Type B pancreatic cell (in vitro differentiated cells): Measurements from ENCODE around the gene PRKAA2. TPM values are rescaled to one million over a fixed set of nuclear protein-coding genes. Genes with fewer than 3 reads are reported as not detected.

Experiments
- DNase-seq: peaks from one replicate; pipeline ENCODE4 v3.0.0; 2021; ENCODE audit warnings: mixed read lengths; ENCODE audit not compliant: unreplicated experiment; ENCODE audit errors: extremely low spot score
- H3K27ac Mint-ChIP-seq: 2 replicates; pipeline ENCODE4 v1.8.0; 2021; ENCODE audit warnings: mild to moderate bottlenecking, mixed read lengths
- H3K27me3 Mint-ChIP-seq: 2 replicates; pipeline ENCODE4 v1.8.0; 2021; ENCODE audit warnings: mixed read lengths
- H3K36me3 Mint-ChIP-seq: 2 replicates; pipeline ENCODE4 v1.8.0; 2021; ENCODE audit warnings: mixed read lengths
- H3K4me1 Mint-ChIP-seq: one replicate; pipeline ENCODE4 v1.8.0; 2021; ENCODE audit warnings: mixed read lengths; ENCODE audit not compliant: unreplicated experiment
- H3K4me3 Mint-ChIP-seq: 2 replicates; pipeline ENCODE4 v1.8.0; 2021; ENCODE audit warnings: mild to moderate bottlenecking, mixed read lengths
- H3K9me3 Mint-ChIP-seq: 2 replicates; pipeline ENCODE4 v1.8.0; 2021; ENCODE audit warnings: mixed read lengths
- CTCF ChIP-seq: fragments of 200-600 bp; sonication (generic); conservative IDR thresholded peaks from 2 replicates; pipeline ENCODE4 v1.5.0; 2021; ENCODE audit warnings: antibody characterized with exemption, mild to moderate bottlenecking
- total RNA-seq: library from RNA; stranded (reverse); gene quantifications from 2 replicates; pipeline ENCODE4 v1.2.1, GENCODE V29; 2021; ENCODE audit warnings: low replicate concordance

Gene PRKAA2
- total RNA-seq, 1 donor from 2014 or later = 6.4 TPM

- Mint-ChIP-seq H3K4me3 (no peak overlapping the region), H3K4me1 (no peaks in the 10 kb centered on the region), H3K36me3 (peaks cover 23% of the 10 kb centered on the region), H3K27ac (no peak overlapping the region), H3K27me3 (no peaks in the 10 kb centered on the region), H3K9me3 (peaks cover 5% of the 10 kb centered on the region)
- no peak for DNase-seq
- TF ChIP-seq CTCF = no peak
These were observed 13.1 kb downstream of the PRKAA2 start for GRCh38 chr1:56658254-56658653.

GRCh38 chr1:56660293-56660692 is 15.2 kb downstream of the PRKAA2 start:
- Mint-ChIP-seq H3K27ac (no peak overlapping the region), H3K4me3 (no peak overlapping the region), H3K4me1 (no peaks in the 10 kb centered on the region), H3K9me3 (peaks cover 5% of the 10 kb centered on the region), H3K36me3 (peaks cover 23% of the 10 kb centered on the region), H3K27me3 (no peaks in the 10 kb centered on the region)
- TF ChIP-seq CTCF = no peak
- DNase-seq = no peak

GRCh38 chr1:56663846-56664245 is 18.7 kb downstream of the PRKAA2 start:
- DNase-seq = no peak
- Mint-ChIP-seq H3K27ac (no peak overlapping the region), H3K27me3 (no peaks in the 10 kb centered on the region), H3K9me3 (no peaks in the 10 kb centered on the region), H3K4me3 (no peak overlapping the region), H3K4me1 (no peaks in the 10 kb centered on the region), H3K36me3 (no peaks in the 10 kb centered on the region)
- TF ChIP-seq CTCF = no peak

GRCh38 chr1:56665384-56665783 is 20.3 kb downstream of the PRKAA2 start:
- no peak overlapping the region for H3K4me3 Mint-ChIP-seq

GRCh38 chr1:56666112-56666608 is 21.0 kb downstream of the PRKAA2 start:
- H3K4me3 Mint-ChIP-seq = no peak overlapping the region
- H3K36me3 Mint-ChIP-seq = no peaks in the 10 kb centered on the region
- no peaks in the 10 kb centered on the region for H3K9me3 Mint-ChIP-seq
- DNase-seq = no peak
- no peak for TF ChIP-seq CTCF
- H3K27me3 Mint-ChIP-seq = no peaks in the 10 kb centered on the region
- H3K4me1 Mint-ChIP-seq = no peaks in the 10 kb centered on the region
- no peak overlapping the region for H3K27ac Mint-ChIP-seq

More at GRCh38 chr1:56665384-56665783, 20.3 kb downstream of the PRKAA2 start:
- H3K4me1 Mint-ChIP-seq = no peaks in the 10 kb centered on the region
- no peaks in the 10 kb centered on the region for H3K27me3 Mint-ChIP-seq
- no peak for TF ChIP-seq CTCF
- no peak overlapping the region for H3K27ac Mint-ChIP-seq
- no peaks in the 10 kb centered on the region for H3K36me3 Mint-ChIP-seq
- no peak for DNase-seq
- H3K9me3 Mint-ChIP-seq = no peaks in the 10 kb centered on the region

GRCh38 chr1:56670350-56670749 is 25.2 kb downstream of the PRKAA2 start:
- no peak overlapping the region for H3K27ac Mint-ChIP-seq
- H3K4me1 Mint-ChIP-seq = no peaks in the 10 kb centered on the region
- no peaks in the 10 kb centered on the region for H3K27me3 Mint-ChIP-seq
- DNase-seq = no peak
- TF ChIP-seq CTCF = no peak
- no peaks in the 10 kb centered on the region for H3K36me3 Mint-ChIP-seq
- no peaks in the 10 kb centered on the region for H3K9me3 Mint-ChIP-seq
- H3K4me3 Mint-ChIP-seq = no peak overlapping the region
